Measurements from ENCODE around the gene ELANE.

DNA sequence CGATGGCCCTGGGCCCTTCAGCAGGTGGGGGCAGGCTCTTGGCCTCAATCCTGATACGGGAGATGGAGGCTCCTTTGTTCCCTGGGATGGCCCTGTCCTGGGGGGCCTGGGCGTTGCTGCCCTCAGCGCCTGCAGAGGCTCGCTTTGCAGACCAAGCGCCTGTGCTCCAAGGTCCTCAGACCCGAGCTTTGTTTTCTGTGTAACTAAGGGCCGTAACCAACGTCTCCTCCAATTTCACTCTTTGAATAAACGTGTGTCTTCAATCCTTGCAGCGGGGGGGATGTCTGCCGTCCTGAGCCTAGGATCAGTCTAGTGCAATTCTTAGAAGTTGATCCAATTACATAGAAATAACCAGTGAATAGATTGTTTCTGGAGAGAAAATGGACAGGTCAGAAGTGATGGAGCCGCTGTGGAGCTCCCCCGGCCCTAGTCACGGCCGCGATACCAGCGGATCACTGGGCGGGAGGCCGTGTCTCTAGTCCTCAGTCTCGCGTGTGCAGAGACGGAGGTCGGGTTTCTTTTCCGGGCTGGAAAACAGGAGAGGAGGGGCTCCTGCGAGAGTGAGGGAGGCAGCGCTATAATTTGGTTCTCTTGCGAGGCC lies 49.5 kb upstream of the ELANE start:
- TF ChIP-seq FOXM1 (IDR thresholded peaks at IDR 0.05; ENCODE audit: borderline replicate concordance) (no peak), BHLHE40 (IDR thresholded peaks at IDR 0.05; ENCODE audit: borderline replicate concordance) (no peak), SP1 (IDR thresholded peaks at IDR 0.05) (no peak), FOXK2 (IDR thresholded peaks at IDR 0.05) (no peak), L3MBTL2 (conservative IDR thresholded peaks at IDR 0.05) (no peak), ARNT (IDR thresholded peaks at IDR 0.05) (no peak), CTBP1 (IDR thresholded peaks at IDR 0.05; ENCODE audit: borderline replicate concordance) (no peak)
